Activated naive CD4-positive, alpha-beta T cell treated with anti-CD3 and anti-CD28 coated beads for 36 hours (primary cell): ENCODE results near the gene ANKRD40. TPM values are rescaled to one million over a fixed set of nuclear protein-coding genes. Genes with fewer than 3 reads are reported as not detected.
A peak's percentile ranks its signal among the peaks of the same experiment; 100 is the strongest.

Experiments
- CTCF ChIA-PET: fragments of 350-600 bp; sonication (Branson Sonifier 250); formaldehyde crosslinking; loops from one replicate; lab custom pipeline; 2021; ENCODE audit warnings: antibody characterized with exemption; lab: Charles Lee
- DNase-seq: peaks from one replicate; pipeline ENCODE4 v3.0.0-alpha.2; 2020
- H3K27ac Mint-ChIP-seq: one replicate; pipeline ENCODE4 v1.8.0; 2021; ENCODE audit warnings: mild to moderate bottlenecking, mixed read lengths
- H3K27me3 Mint-ChIP-seq: one replicate; pipeline ENCODE4 v1.8.0; 2021; ENCODE audit warnings: low read depth, mixed read lengths
- H3K36me3 Mint-ChIP-seq: one replicate; pipeline ENCODE4 v1.8.0; 2021; ENCODE audit warnings: low read depth, mixed read lengths
- H3K4me1 Mint-ChIP-seq: one replicate; pipeline ENCODE4 v1.8.0; 2021; ENCODE audit warnings: low read depth, mixed read lengths
- H3K4me3 Mint-ChIP-seq: one replicate; pipeline ENCODE4 v1.8.0; 2021; ENCODE audit warnings: mild to moderate bottlenecking, moderate library complexity, mixed read lengths
- H3K9me3 Mint-ChIP-seq: one replicate; pipeline ENCODE4 v1.8.0; 2021; ENCODE audit warnings: mixed read lengths
- intact Hi-C: fragments of 100-400 bp; cut with micrococcal nuclease; formaldehyde crosslinking; loops from one replicate; pipeline ENCODE4 v1.15.1; 2023
- total RNA-seq, 2 experiments: library from RNA; stranded (reverse); gene quantifications; one replicate each; pipeline ENCODE4 v1.2.3, GENCODE V29; 2021

ANKRD40 gene, protein sequence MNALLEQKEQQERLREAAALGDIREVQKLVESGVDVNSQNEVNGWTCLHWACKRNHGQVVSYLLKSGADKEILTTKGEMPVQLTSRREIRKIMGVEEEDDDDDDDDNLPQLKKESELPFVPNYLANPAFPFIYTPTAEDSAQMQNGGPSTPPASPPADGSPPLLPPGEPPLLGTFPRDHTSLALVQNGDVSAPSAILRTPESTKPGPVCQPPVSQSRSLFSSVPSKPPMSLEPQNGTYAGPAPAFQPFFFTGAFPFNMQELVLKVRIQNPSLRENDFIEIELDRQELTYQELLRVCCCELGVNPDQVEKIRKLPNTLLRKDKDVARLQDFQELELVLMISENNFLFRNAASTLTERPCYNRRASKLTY
- total RNA-seq, result 10 to 100 TPM; 25.7 to 26.5 TPM

DNA sequence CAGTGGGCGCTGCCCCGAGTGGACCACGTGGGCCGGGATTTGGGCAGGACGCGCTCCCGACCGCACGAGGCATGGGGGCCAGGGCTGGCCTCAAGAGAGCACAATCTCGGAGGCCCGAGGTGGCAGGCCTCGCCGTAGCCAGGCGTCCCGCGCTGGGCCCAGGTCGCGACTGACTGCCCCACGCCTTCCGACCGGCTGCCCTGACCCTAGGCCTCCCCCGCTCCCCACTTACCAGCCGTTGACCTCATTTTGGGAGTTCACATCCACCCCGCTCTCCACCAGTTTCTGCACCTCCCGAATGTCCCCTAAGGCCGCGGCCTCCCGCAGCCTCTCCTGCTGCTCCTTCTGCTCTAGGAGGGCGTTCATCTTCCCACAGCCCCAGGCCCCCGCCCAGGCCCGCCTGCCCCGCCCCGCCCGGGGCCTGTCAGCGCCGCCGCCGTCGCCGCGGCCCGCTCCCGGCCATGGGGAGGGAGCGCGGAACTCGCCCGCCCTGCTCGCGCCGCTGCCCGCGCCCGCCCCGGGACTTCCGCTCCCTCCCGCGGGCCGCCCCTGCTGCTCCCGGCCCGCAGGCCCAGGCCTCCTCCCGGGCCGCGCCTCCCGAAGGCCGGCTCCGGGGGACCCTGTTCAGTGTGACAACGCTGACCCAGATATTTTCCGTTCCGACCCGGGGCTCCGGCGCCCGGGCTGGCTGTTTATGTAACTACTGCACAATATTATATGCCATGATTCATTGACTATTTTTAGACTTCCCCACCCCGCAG lies at the start of gene ANKRD40:
ANKRD40 (minus strand) TSS at position 626 of the 761 bp plus-strand sequence; CDS start at position 366, 260 bp downstream.
- H3K27ac Mint-ChIP-seq, result peak within 1 kb of the TSS; percentile 92
- H3K4me3 Mint-ChIP-seq, result peak within 1 kb of the TSS; percentile 95
- no peaks in the 10 kb centered on the region for H3K27me3 Mint-ChIP-seq
- CTCF ChIA-PET, result interaction anchor here (2.2 kb wide), 1 partner anchor 144 kb away, joined by 4 read pairs; no protein-coding TSS in a partner anchor
- H3K36me3 Mint-ChIP-seq, result peaks cover 15% of the 10 kb centered on the region
- no peaks in the 10 kb centered on the region for H3K9me3 Mint-ChIP-seq
- H3K4me1 Mint-ChIP-seq, result peaks cover 44% of the 10 kb centered on the region
- intact Hi-C loops, result loop anchor here (1.0 to 5.0 kb wide), 7 partner anchors 12 to 445 kb away; partner anchors contain the start of genes CACNA1G, LUC7L3, NME1 and RSAD1
- peak; percentile 94 for DNase-seq

DNA sequence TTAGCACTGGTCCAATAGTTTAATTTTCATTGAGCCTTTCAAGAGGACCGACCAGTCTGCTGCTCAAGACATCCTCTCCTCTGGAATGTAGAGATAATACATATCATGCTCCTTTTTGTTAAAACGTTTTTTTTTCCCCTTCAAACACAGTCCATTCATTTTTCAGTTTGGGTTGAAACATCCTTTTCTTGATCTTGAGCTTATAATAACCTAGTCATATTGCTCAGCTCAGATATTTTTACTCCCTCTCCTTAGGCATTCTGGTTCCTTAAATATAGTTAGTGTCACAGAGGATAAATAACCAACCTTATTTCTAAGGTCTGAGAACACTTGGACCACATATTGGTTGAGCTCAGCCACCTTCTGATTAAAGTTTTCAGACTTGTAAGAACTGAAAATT lies 46.8 kb upstream of the ANKRD40 start:
- CTCF ChIA-PET, result interaction anchor here (0.6 to 1.3 kb wide), 2 partner anchors 29 to 219 kb away, joined by 3 to 4 read pairs; no protein-coding TSS in a partner anchor
- DNase-seq, result no peak
- intact Hi-C loops, result no loop called here
- H3K4me1 Mint-ChIP-seq, result no peaks in the 10 kb centered on the region
- H3K27me3 Mint-ChIP-seq, result no peaks in the 10 kb centered on the region
- H3K36me3 Mint-ChIP-seq, result peaks cover 16% of the 10 kb centered on the region
- no peak overlapping the region for H3K4me3 Mint-ChIP-seq
- peak overlapping the region; percentile 19 for H3K27ac Mint-ChIP-seq
- H3K9me3 Mint-ChIP-seq, result no peaks in the 10 kb centered on the region

DNA sequence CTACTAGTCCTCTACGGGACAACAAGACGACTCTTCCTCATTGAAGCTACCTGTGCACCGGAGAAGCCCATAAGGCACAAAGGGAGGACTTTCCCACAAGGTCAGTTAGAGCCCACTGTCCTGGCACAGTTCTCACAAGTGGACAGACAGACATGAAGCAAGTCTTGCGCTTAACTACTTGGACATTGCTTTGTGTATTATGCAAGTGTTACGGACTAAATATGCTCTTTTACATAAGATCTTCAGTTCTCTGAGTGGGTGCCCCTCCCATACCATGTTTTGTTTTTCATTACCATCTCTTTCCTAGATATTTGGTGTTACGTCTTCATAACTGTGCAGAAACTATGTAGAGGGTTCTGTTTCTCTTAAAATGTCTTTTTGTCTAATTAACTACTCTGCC lies 41.5 kb upstream of the ANKRD40 start:
- H3K4me1 Mint-ChIP-seq, result no peaks in the 10 kb centered on the region
- intact Hi-C loops, result no loop called here
- H3K36me3 Mint-ChIP-seq, result peaks cover 41% of the 10 kb centered on the region
- no peak for DNase-seq
- peak overlapping the region; percentile 31 for H3K27ac Mint-ChIP-seq
- no peak overlapping the region for H3K4me3 Mint-ChIP-seq
- H3K9me3 Mint-ChIP-seq, result no peaks in the 10 kb centered on the region
- H3K27me3 Mint-ChIP-seq, result no peaks in the 10 kb centered on the region
- CTCF ChIA-PET, result no interaction called here

DNA sequence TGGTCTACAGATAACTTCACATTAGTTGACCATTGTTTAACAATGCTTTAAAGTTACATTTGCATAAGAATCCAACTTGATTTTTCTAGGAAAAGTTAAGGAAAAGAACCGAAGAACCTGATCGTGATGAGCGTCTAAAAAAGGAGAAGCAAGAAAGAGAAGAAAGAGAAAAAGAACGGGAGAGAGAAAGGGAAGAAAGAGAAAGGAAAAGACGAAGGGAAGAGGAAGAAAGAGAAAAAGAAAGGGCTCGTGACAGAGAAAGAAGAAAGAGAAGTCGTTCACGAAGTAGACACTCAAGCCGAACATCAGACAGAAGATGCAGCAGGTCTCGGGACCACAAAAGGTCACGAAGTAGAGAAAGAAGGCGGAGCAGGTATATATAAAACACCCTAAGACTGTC lies 37.9 kb upstream of the ANKRD40 start:
- H3K4me1 Mint-ChIP-seq, result no peaks in the 10 kb centered on the region
- no peaks in the 10 kb centered on the region for H3K27me3 Mint-ChIP-seq
- no peaks in the 10 kb centered on the region for H3K9me3 Mint-ChIP-seq
- H3K4me3 Mint-ChIP-seq, result no peak overlapping the region
- DNase-seq, result no peak
- H3K27ac Mint-ChIP-seq, result no peak overlapping the region
- intact Hi-C loops, result no loop called here
- peaks cover 59% of the 10 kb centered on the region for H3K36me3 Mint-ChIP-seq
- CTCF ChIA-PET, result interaction anchor here (0.5 to 1.0 kb wide), 2 partner anchors 11 to 40 kb away, joined by 3 to 4 read pairs; no protein-coding TSS in a partner anchor

DNA sequence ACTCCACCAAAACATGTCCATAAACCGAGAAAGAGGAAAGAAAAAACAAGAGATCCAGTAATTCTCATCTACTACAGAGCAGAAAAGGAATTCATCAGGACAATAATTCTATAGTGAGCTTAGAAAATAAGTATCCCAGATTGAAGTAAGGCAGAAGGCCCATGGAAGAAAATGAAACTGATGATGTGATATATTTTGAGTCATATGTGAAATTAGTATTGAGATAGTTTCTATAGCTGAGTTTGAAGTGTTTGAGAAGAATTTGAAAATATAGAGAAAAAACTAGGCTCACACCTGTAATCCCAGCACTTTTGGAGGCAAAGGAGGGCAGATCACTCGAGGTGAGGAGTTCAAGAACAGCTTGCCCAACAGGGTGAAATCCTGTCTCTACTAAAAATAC lies 31.4 kb upstream of the ANKRD40 start:
- peak overlapping the region; percentile 54 for H3K27ac Mint-ChIP-seq
- H3K9me3 Mint-ChIP-seq, result no peaks in the 10 kb centered on the region
- no peak for DNase-seq
- H3K27me3 Mint-ChIP-seq, result no peaks in the 10 kb centered on the region
- peaks cover 52% of the 10 kb centered on the region for H3K4me1 Mint-ChIP-seq
- peaks cover 47% of the 10 kb centered on the region for H3K36me3 Mint-ChIP-seq
- CTCF ChIA-PET, result no interaction called here
- no peak overlapping the region for H3K4me3 Mint-ChIP-seq
- intact Hi-C loops, result loop anchor here (2.0 kb wide), 1 partner anchor 18 kb away; no protein-coding TSS in a partner anchor

DNA sequence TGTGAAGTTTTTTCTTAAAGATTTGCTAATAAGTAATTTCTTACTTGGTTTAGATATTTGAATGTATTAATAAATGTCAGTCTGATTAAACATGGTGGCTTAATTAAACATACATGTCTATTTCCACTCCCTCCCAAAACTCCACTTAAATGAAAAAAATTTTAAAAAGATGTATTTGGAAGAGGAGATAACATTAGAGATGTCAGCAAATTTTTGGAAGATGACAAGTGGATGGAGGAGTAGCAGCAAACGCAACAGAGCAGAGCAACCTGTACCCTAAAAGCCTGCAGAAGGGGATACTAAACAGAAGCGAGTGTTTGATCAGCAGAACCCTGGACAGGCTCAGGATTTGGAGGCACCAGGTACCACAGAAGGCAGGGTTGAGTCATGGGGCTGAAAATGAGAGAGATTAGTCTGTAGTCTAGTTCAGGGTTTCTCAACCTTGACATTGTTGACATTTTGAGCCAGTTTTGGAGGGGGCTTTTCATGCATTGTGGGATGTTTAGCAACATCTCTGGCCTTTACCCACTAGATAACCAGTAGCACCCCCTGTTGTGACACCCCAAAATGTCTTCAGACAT lies 29.5 kb upstream of the ANKRD40 start:
- Mint-ChIP-seq H3K27ac (no peak overlapping the region), H3K36me3 (peaks cover 36% of the 10 kb centered on the region), H3K27me3 (no peaks in the 10 kb centered on the region), H3K9me3 (no peaks in the 10 kb centered on the region), H3K4me1 (peaks cover 55% of the 10 kb centered on the region), H3K4me3 (no peak overlapping the region)
- intact Hi-C loops, result no loop called here
- CTCF ChIA-PET, result no interaction called here
- peak; percentile 34 for DNase-seq

DNA sequence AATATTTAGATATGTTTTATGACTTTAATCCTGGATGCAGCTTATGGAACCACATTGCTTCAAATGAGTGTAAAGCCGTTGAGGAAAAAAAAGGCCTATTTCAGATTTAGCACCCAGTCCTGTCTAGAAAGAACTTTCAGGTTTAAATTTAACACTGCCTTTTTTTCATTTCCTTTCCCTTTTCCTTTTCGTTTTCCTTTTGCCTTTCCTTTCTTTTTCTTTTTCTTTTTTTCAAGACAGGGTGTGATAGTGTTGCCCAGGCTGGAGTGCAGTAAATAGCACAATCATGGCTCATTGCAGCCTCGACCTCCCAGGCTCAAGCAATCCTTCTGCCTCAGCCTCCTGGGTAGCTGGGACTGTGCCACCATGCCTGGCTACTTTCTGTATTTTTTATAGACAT lies 27.6 kb upstream of the ANKRD40 start:
- Mint-ChIP-seq H3K27ac (peak overlapping the region; percentile 51), H3K4me3 (no peak overlapping the region), H3K9me3 (no peaks in the 10 kb centered on the region), H3K36me3 (peaks cover 19% of the 10 kb centered on the region), H3K27me3 (no peaks in the 10 kb centered on the region), H3K4me1 (peaks cover 67% of the 10 kb centered on the region)
- CTCF ChIA-PET, result interaction anchor here (0.6 to 0.9 kb wide), 3 partner anchors 10 to 104 kb away, joined by 3 read pairs; no protein-coding TSS in a partner anchor
- intact Hi-C loops, result no loop called here
- no peak for DNase-seq

DNA sequence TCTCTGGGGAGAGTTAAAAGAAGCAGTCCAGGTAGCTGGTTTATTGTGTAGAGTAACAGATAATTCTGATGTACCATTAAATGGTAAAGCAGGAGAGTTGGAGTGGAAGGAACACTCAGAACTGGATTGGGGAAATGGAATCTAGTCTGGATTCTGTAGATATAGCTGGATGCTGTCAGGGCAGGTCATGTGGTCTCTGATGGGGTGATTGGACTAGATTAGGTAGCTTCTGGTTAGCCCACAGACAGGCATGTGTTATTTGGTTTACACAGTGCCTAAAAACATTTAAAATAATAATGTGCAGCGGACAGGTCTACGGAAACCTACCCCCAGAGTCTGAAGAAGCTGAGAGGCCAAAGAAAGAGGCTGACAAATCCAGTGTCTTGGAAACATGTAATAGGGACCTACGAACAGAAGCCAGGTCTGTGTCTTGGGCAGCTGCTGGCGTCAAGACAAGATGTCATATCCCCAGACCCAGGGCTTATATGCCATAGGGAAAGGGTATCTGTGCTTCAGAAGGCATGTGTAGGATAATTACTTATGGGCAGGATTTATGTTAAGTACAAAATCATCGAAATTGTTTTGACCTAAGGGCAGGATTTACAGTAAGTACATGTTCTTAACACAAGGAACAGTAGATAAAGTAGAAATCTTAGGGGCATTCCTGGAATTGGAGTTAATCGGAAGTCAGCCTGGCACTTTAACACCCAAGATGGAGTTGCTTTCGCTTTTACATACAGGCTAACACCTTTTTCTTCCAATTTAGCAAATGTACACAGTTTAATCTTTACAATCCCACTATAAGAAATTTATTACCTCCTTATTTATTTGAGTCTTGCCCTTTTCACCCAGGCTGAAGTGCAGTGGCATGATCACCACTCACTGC lies 24.1 kb upstream of the ANKRD40 start:
- H3K27ac Mint-ChIP-seq, result peak overlapping the region; percentile 50
- CTCF ChIA-PET, result interaction anchor here (0.8 kb wide), 1 partner anchor 51 kb away, joined by 4 read pairs; no protein-coding TSS in a partner anchor

DNA sequence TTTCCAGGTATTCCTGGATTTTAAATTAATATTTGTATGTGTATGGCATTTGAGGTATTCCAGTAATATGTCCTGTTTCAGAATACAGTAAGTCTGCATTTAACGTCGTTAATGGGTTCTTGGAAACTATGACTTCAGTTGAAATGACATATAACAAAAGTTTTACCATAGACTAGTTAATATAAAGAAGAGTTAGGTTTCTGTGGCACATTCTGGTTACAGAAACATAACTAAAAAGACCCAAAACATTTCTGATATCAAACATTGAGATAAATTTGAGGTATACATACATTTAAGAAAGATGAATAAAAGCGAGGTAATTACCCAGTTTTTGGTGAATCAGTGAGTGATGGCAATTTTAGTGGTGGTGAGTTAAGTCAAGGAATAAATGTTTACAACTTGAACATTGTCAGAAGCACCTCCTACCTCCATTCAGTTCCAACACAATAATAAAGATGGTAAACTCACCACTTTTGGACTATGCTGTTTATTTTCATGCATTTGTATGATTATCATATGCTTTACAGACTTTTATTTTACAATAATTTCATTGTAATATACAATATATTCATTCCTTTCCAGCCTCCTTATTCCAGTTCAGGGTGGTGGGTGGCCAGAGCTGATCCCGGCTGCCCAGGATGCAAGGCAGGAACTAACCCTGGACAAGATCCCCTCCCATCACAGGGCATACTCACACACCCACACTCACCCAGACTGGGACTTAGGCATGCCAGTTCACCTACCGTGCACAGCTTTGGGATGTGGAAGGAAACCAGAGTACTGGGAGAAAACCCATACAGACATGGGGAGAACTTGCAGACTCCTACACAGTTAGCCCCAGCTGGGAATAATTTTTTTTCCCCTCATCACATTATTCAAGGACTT lies 21.4 kb upstream of the ANKRD40 start:
- Mint-ChIP-seq H3K9me3 (no peaks in the 10 kb centered on the region), H3K4me3 (no peak overlapping the region), H3K36me3 (peaks cover 8% of the 10 kb centered on the region), H3K27ac (peak overlapping the region; percentile 76), H3K4me1 (peaks cover 54% of the 10 kb centered on the region), H3K27me3 (no peaks in the 10 kb centered on the region)
- CTCF ChIA-PET, result no interaction called here
- intact Hi-C loops, result no loop called here
- no peak for DNase-seq

More for the DNA sequence above, 24.1 kb upstream of the ANKRD40 start:
- H3K4me1 Mint-ChIP-seq, result peaks cover 65% of the 10 kb centered on the region
- H3K4me3 Mint-ChIP-seq, result no peak overlapping the region
- no peaks in the 10 kb centered on the region for H3K27me3 Mint-ChIP-seq
- H3K36me3 Mint-ChIP-seq, result peaks cover 4% of the 10 kb centered on the region
- no peaks in the 10 kb centered on the region for H3K9me3 Mint-ChIP-seq
- intact Hi-C loops, result no loop called here
- no peak for DNase-seq

DNA sequence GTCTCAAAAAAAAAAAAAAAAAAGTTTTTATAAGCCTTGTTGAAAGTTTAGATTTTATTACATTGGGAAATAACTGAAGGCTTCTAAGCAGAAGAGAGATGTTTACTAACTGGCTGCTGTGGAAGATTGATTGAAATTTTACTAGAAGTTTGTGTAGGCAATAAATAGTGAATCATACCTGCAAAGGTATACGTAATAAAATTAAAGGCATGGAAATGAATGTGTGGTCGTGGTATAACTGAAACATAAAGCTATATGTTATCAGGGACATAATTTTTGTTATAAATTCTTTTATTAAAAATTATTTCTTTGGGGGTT lies 20.4 kb upstream of the ANKRD40 start:
- CTCF ChIA-PET, result no interaction called here
- H3K27me3 Mint-ChIP-seq, result no peaks in the 10 kb centered on the region
- no peaks in the 10 kb centered on the region for H3K9me3 Mint-ChIP-seq
- peaks cover 57% of the 10 kb centered on the region for H3K4me1 Mint-ChIP-seq
- intact Hi-C loops, result no loop called here
- H3K27ac Mint-ChIP-seq, result peak overlapping the region; percentile 76
- H3K4me3 Mint-ChIP-seq, result no peak overlapping the region
- no peak for DNase-seq
- H3K36me3 Mint-ChIP-seq, result peaks cover 8% of the 10 kb centered on the region
